GM12864 (cell line): ENCODE results near the gene BMS1.

Experiments used
- DNase-seq: peaks from one replicate; pipeline ENCODE4 v3.0.0-alpha.2; 2011; ENCODE audit warnings: low read depth
- H3K4me3 ChIP-seq: 2 replicates; pipeline ENCODE4 v1.5.1; 2011; ENCODE audit warnings: mild to moderate bottlenecking, low read depth, low read length, control low read depth
- CTCF ChIP-seq: IDR thresholded peaks from 2 replicates; pipeline ENCODE4 v1.5.1; 2011; ENCODE audit warnings: low read depth, mild to moderate bottlenecking, moderate library complexity, low read length, control low read depth, inconsistent platforms; ENCODE audit errors: missing control alignments

The BMS1 gene

DNA sequence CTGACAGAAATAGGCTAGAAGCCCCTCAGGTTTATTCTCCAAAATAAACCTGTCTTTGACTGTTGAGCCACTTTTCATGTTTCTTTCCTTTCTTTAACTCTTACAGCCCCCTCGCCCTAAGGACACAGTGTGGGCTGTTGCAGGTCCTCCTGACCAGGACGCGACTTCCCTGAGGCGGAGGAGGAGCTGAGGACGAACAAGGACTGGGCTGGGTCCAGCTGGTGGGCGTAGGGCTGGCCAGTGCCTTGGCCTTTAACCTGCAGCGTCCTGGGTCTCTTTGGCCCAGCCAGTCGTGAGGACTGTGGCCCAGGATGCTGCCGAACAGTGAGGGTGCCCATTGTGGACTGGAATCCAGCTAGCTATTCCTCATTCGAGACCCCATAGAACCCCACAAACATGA, 13.4 kb upstream of the BMS1 start:
- no peak overlapping the region for H3K4me3 ChIP-seq
- TF ChIP-seq CTCF, result no peak
- no peak for DNase-seq

DNA sequence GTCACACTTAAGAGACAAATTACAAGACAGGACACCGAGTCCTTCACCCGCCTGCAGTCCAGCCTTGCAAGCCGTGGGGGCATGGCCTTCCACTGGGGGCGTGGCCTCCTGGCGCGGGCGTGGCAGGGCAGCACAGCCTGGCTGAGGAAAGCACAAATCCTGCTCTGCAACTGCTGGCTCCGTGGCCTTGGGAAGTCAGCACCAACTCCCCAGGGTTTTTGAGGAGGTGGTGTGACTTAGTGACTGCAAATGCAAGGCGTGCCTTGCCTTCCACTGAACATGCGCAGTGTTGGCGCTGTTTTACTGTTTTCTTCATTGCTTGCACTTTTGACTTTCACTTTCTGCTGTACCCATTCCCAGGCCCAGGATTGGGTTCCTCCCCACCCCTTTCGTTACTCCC, 12.9 kb upstream of the BMS1 start:
- no peak overlapping the region for H3K4me3 ChIP-seq

GRCh38 chr10:42776681-42777080, 5.9 kb upstream of the BMS1 start:
- no peak overlapping the region for H3K4me3 ChIP-seq
- DNase-seq, result no peak
- TF ChIP-seq CTCF, result no peak

More for the DNA sequence above, 12.9 kb upstream of the BMS1 start:
- no peak for TF ChIP-seq CTCF
- no peak for DNase-seq

GRCh38 chr10:42780456-42780855, 2.1 kb upstream of the BMS1 start:
- no peak for TF ChIP-seq CTCF
- H3K4me3 ChIP-seq, result no peak overlapping the region
- no peak for DNase-seq

GRCh38 chr10:42781893-42782445, 626 bp upstream of the BMS1 start:
- H3K4me3 ChIP-seq, result peak overlapping the region; percentile 70
- no peak for TF ChIP-seq CTCF
- DNase-seq, result no peak

DNA sequence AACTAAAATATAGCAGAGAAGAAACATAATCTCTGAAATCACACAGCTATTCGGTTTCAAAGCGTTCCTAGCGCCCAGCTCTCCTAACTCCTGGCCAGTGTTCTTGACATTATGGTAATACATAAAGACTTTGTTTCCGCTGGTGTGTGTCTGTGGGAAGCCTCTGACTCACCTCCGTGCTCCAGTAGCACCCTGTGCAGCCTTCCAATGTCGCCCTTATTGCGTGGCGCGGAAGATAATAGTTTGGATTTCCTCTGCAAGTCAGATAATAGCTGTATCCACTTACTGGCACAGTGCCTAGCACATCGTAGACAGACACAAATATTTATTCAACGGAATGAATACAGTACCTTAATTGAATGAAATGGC, 570 bp downstream of the BMS1 start:
- no peak for DNase-seq
- no peak for TF ChIP-seq CTCF
- H3K4me3 ChIP-seq, result peak overlapping the region; percentile 70

DNA sequence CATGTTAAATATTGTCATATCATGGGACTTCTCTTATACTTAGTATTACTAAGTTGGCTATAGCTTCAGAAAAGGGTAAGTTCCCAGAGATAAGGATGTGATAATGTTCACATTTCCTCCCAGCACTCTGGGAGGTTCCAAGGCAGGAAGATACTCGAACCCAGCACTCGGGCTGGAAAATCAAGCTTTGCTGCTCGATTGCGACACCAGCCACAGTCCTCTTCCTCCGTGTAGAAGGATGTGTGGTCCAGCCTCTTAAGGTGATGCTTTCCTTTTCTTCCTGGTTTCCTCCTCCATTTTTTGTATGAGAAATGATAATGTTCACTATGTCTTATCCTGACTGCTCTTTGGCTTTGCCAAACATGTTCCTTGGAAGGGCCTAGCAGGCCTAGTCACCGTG, 3.2 kb downstream of the BMS1 start:
- no peak for TF ChIP-seq CTCF
- no peak overlapping the region for H3K4me3 ChIP-seq
- DNase-seq, result no peak
